ENCODE results near the gene ADAM10. TPM values are rescaled to one million over a fixed set of nuclear protein-coding genes. Genes with fewer than 3 reads are reported as not detected.

Gene ADAM10, protein sequence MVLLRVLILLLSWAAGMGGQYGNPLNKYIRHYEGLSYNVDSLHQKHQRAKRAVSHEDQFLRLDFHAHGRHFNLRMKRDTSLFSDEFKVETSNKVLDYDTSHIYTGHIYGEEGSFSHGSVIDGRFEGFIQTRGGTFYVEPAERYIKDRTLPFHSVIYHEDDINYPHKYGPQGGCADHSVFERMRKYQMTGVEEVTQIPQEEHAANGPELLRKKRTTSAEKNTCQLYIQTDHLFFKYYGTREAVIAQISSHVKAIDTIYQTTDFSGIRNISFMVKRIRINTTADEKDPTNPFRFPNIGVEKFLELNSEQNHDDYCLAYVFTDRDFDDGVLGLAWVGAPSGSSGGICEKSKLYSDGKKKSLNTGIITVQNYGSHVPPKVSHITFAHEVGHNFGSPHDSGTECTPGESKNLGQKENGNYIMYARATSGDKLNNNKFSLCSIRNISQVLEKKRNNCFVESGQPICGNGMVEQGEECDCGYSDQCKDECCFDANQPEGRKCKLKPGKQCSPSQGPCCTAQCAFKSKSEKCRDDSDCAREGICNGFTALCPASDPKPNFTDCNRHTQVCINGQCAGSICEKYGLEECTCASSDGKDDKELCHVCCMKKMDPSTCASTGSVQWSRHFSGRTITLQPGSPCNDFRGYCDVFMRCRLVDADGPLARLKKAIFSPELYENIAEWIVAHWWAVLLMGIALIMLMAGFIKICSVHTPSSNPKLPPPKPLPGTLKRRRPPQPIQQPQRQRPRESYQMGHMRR
- total RNA-seq, result 87.7 and 91.6 TPM in 2 replicates

DNA sequence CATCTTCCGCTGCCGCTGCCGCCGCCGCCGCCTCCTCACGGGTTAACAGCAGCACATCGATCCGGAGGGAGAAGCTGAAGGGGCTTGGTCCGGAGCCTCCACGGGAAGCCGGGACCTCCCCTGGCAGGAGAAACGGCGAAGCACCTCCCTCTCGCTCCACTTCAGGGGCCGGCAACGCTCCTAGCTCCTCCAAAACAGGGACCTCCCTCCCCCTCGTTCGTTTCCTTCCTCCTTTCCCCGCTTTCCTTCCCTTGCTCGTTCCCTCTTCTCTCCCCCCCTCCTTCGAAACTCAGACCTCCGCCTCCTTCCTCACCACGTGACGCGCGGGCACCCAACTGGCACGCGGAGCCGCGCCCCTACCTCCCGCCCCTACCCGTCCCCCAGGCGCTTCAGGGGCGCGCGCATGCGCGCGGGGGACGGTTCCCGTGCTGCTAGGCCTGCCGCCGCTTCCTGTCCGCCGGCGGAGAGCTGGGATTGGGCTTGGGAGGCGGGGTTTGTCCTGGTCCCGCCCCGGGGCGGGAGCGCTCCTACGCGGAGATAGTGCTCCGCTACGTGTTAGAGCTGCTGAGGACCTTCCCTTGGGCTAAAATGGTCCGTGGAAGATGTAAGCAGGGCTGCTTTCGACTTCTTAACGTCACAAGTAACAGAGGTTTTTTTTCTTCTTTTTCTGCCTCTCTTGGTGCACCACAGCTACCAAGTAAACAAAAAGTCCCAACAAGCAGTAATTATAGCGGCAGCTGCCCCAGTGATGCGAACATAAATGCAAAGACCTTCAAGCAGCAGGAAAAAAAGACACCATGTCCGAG lies at the start of gene ADAM10:
ADAM10 (minus strand) TSS at position 176 of the 806 bp plus-strand sequence; CDS start at position 3, 173 bp downstream.
- ChIA-PET CTCF (interaction anchor here (1.0 to 3.0 kb wide), 3 partner anchors 19 to 25 kb away, joined by 3 to 19 read pairs (median 8); partner anchors contain the start of gene MINDY2), POLR2A (interaction anchor here (0.5 to 2.3 kb wide), 14 partner anchors 10 to 1043 kb away, joined by 3 to 78 read pairs (median 4); partner anchors contain the start of genes MINDY2, POLR2M and SLTM)
- Mint-ChIP-seq H3K9me3 (no peaks in the 10 kb centered on the region), H3K4me3 (peak within 1 kb of the TSS; percentile 96), H3K36me3 (ENCODE audit: low read depth) (peaks cover 9% of the 10 kb centered on the region), H3K27ac (peak within 1 kb of the TSS; percentile 97), H3K4me1 (peaks cover 44% of the 10 kb centered on the region), H3K27me3 (no peaks in the 10 kb centered on the region)
- ATAC-seq (ENCODE audit: low read depth) (peak; percentile 92), DNase-seq (peak; percentile 95)
- TF ChIP-seq, protein P1, sequence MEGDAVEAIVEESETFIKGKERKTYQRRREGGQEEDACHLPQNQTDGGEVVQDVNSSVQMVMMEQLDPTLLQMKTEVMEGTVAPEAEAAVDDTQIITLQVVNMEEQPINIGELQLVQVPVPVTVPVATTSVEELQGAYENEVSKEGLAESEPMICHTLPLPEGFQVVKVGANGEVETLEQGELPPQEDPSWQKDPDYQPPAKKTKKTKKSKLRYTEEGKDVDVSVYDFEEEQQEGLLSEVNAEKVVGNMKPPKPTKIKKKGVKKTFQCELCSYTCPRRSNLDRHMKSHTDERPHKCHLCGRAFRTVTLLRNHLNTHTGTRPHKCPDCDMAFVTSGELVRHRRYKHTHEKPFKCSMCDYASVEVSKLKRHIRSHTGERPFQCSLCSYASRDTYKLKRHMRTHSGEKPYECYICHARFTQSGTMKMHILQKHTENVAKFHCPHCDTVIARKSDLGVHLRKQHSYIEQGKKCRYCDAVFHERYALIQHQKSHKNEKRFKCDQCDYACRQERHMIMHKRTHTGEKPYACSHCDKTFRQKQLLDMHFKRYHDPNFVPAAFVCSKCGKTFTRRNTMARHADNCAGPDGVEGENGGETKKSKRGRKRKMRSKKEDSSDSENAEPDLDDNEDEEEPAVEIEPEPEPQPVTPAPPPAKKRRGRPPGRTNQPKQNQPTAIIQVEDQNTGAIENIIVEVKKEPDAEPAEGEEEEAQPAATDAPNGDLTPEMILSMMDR (IDR thresholded peaks at IDR 0.05), result no peak
- intact Hi-C loops (cut with micrococcal nuclease), result loop anchor here (1.0 to 2.0 kb wide), 7 partner anchors 11 to 937 kb away; partner anchors contain the start of genes MINDY2 and SLTM

DNA sequence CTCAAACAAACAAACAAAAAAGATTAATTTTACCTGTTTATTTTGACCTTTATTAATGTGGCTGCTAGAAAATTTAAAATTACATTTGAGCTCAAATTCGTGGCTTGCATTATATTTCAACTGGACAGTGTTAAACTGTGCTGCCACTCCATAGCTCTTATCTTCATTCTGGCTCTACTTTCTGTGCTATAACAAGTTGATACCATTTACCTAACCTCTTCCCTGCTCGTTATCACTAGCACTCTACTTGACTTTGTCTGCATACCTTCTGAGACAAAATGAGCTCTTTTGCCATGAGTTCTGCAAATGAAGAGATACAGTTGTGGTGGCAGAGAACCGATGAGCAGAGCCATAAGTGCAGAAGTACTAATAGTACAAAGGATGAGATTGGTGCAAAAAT lies 48.0 kb upstream of the ADAM10 start:
- H3K27me3 Mint-ChIP-seq, result no peaks in the 10 kb centered on the region
- ATAC-seq (ENCODE audit: low read depth) (no peak), DNase-seq (no peak)
- TF ChIP-seq, protein P1 (IDR thresholded peaks at IDR 0.05), result no peak
- H3K9me3 Mint-ChIP-seq, result peaks cover 3% of the 10 kb centered on the region
- CTCF ChIA-PET, result interaction anchor here (0.6 kb wide), 1 partner anchor 116 kb away, joined by 3 read pairs; no protein-coding TSS in a partner anchor
- H3K36me3 Mint-ChIP-seq (ENCODE audit: low read depth), result peaks cover 6% of the 10 kb centered on the region
- H3K27ac Mint-ChIP-seq, result no peak overlapping the region
- H3K4me1 Mint-ChIP-seq, result peaks cover 23% of the 10 kb centered on the region
- intact Hi-C loops (cut with micrococcal nuclease), result no loop called here
- POLR2A ChIA-PET, result interaction anchor here (1.0 kb wide), 1 partner anchor 9 kb away, joined by 3 read pairs; no protein-coding TSS in a partner anchor
- H3K4me3 Mint-ChIP-seq, result no peak overlapping the region

DNA sequence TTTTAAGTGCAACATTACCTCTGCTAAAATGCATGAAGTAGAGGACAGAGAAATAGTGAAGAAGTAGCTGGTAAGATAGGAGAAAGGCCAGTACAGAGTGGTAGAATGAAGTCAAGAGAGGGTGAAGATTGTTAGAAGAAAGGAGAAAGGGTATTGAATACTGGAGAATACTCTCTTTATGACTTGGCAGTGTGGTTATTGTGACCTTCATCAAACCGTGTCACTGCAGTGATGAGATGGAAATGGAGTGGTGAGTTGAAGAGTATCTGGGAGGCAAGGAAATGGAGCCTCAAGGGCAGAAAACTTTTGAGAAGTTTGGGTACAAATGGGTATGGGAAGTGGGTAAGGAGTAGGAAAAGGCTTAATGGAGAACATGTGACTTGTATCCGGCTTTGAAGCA lies 46.3 kb upstream of the ADAM10 start:
- no peak for DNase-seq
- ChIA-PET POLR2A (no interaction called here), CTCF (no interaction called here)
- Mint-ChIP-seq H3K4me3 (no peak overlapping the region), H3K36me3 (ENCODE audit: low read depth) (peaks cover 10% of the 10 kb centered on the region), H3K27ac (no peak overlapping the region), H3K4me1 (peaks cover 20% of the 10 kb centered on the region), H3K27me3 (no peaks in the 10 kb centered on the region), H3K9me3 (peaks cover 3% of the 10 kb centered on the region)
- intact Hi-C loops (cut with micrococcal nuclease), result no loop called here
- ATAC-seq (ENCODE audit: low read depth), result no peak
- TF ChIP-seq, protein P1 (IDR thresholded peaks at IDR 0.05), result no peak

DNA sequence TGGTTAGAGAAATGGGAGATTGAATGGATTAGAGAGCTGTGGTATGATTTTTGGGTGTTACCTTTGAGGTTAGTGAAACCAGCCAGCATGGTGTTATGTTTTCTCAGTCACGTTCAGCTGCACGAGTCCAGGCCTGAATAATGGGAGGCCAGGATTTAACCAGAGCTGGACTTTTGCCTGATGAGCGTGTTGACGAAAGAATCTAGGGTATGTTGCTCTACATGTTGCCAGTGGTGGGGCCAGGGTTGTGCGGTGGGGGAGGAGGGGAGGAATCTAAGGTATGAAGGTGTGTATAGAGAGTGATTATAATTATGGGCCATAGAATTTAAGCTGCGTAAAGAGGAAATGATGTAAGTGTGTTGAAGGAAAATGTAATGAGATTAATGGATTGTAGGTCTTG lies 44.4 kb upstream of the ADAM10 start:
- no peak for DNase-seq
- Mint-ChIP-seq H3K9me3 (peaks cover 3% of the 10 kb centered on the region), H3K4me3 (no peak overlapping the region), H3K27me3 (no peaks in the 10 kb centered on the region), H3K36me3 (ENCODE audit: low read depth) (peaks cover 16% of the 10 kb centered on the region), H3K27ac (no peak overlapping the region), H3K4me1 (peaks cover 10% of the 10 kb centered on the region)
- TF ChIP-seq, protein P1 (IDR thresholded peaks at IDR 0.05), result no peak
- CTCF ChIA-PET, result no interaction called here
- no peak for ATAC-seq (ENCODE audit: low read depth)
- intact Hi-C loops (cut with micrococcal nuclease), result no loop called here
- POLR2A ChIA-PET, result no interaction called here
